Inferior parietal cortex (tissue), 1 donor: ENCODE results near the gene RNF183.
"Not testable (repeated sequence)": the region's sequence is repeated elsewhere in the genome, so short reads cannot be mapped to it uniquely, and the experiment has no call there.

Source experiments
- DNase-seq: peaks from one replicate; pipeline ENCODE4 v3.0.0-alpha.2; 2016; ENCODE audit errors: extremely low spot score

Gene RNF183

GRCh38 chr9:113316030-113316429 lies 12.9 kb upstream of the RNF183 start:
- no peak for DNase-seq

- DNase-seq = no peak
These were observed 12.1 kb upstream of the RNF183 start for GRCh38 chr9:113315231-113315630.

- no peak for DNase-seq
These were observed 10.1 kb upstream of the RNF183 start for GRCh38 chr9:113313261-113313660.

GRCh38 chr9:113311961-113312360 lies 8.8 kb upstream of the RNF183 start:
- no peak for DNase-seq

GRCh38 chr9:113310538-113310937 lies 7.4 kb upstream of the RNF183 start:
- DNase-seq = no peak

GRCh38 chr9:113309204-113309813 lies 6.1 kb upstream of the RNF183 start:
- DNase-seq = peak; percentile 71

- DNase-seq = no peak
These were observed 4.3 kb upstream of the RNF183 start for GRCh38 chr9:113307396-113307975.

GRCh38 chr9:113306566-113306965 lies 3.4 kb upstream of the RNF183 start:
- no peak for DNase-seq

GRCh38 chr9:113301548-113301947 lies 1.6 kb downstream of the RNF183 start:
- no peak for DNase-seq

- peak; percentile 30 for DNase-seq
These were observed 3.3 kb downstream of the RNF183 start for GRCh38 chr9:113299800-113300292.

GRCh38 chr9:113298924-113299770 lies 4.0 kb downstream of the RNF183 start:
- no peak for DNase-seq

- DNase-seq = no peak
These were observed 4.9 kb downstream of the RNF183 start for GRCh38 chr9:113298311-113298710.

GRCh38 chr9:113296796-113297558 lies 6.2 kb downstream of the RNF183 start:
- DNase-seq = no peak

- DNase-seq = not testable (repeated sequence)
These were observed 6.9 kb downstream of the RNF183 start for GRCh38 chr9:113296247-113296646.

- DNase-seq = no peak
These were observed 9.8 kb downstream of the RNF183 start for GRCh38 chr9:113293285-113293878.

- DNase-seq = no peak
These were observed 13.0 kb downstream of the RNF183 start for GRCh38 chr9:113290052-113290607.

GRCh38 chr9:113289091-113289490 lies 14.1 kb downstream of the RNF183 start:
- no peak for DNase-seq

GRCh38 chr9:113281356-113281755 lies 21.8 kb downstream of the RNF183 start:
- no peak for DNase-seq

GRCh38 chr9:113278840-113279239 lies 24.3 kb downstream of the RNF183 start:
- DNase-seq = no peak

GRCh38 chr9:113275157-113276131 lies 27.7 kb downstream of the RNF183 start, which contains the start of the genes CDC26 and PRPF4:
Gene CDC26 (minus strand): TSS chr9:113275572. CDS start chr9:113272507, 3,065 bp downstream.
Gene PRPF4 (plus strand): TSS chr9:113275658. CDS start chr9:113275744, 86 bp downstream.
- DNase-seq = peak; percentile 98
